ENCODE data around the gene SLC7A9. TPM values are rescaled to one million over a fixed set of nuclear protein-coding genes. Genes with fewer than 3 reads are reported as not detected.

SLC7A9 gene
- total RNA-seq, 3 donors from 2014 or later: 0.43 to 0.66 TPM; not detected in 1

- no peak for TF ChIP-seq CTCF (IDR thresholded peaks at IDR 0.05)
- Histone ChIP-seq H3K36me3 (ENCODE audit: low read depth) (no peaks in the 10 kb centered on the region), H3K4me1 (ENCODE audit: low read depth) (no peaks in the 10 kb centered on the region), H3K9me3 (no peaks in the 10 kb centered on the region), H3K4me3 (no peak overlapping the region)
- no peak for DNase-seq
- intact Hi-C loops (cut with DNase I, micrococcal nuclease): no loop called here
- no peak for ATAC-seq
These were observed 55.6 kb downstream of the SLC7A9 start for GRCh38 chr19:32813862-32814425.

GRCh38 chr19:32812571-32812970, 57.0 kb downstream of the SLC7A9 start:
- Histone ChIP-seq H3K4me3 (no peak overlapping the region), H3K9me3 (no peaks in the 10 kb centered on the region), H3K4me1 (ENCODE audit: low read depth) (no peaks in the 10 kb centered on the region), H3K36me3 (ENCODE audit: low read depth) (no peaks in the 10 kb centered on the region)
- intact Hi-C loops (cut with DNase I, micrococcal nuclease): no loop called here
- ATAC-seq (no peak), DNase-seq (no peak)
- TF ChIP-seq CTCF (IDR thresholded peaks at IDR 0.05): no peak

- Histone ChIP-seq H3K4me1 (ENCODE audit: low read depth) (no peaks in the 10 kb centered on the region), H3K36me3 (ENCODE audit: low read depth) (no peaks in the 10 kb centered on the region), H3K4me3 (no peak overlapping the region), H3K9me3 (no peaks in the 10 kb centered on the region)
- intact Hi-C loops (cut with DNase I, micrococcal nuclease): no loop called here
- no peak for ATAC-seq
- TF ChIP-seq CTCF (IDR thresholded peaks at IDR 0.05): no peak
- no peak for DNase-seq
These were observed 57.5 kb downstream of the SLC7A9 start for GRCh38 chr19:32812036-32812435.

- DNase-seq: no peak
- Histone ChIP-seq H3K9me3 (no peaks in the 10 kb centered on the region), H3K4me1 (ENCODE audit: low read depth) (no peaks in the 10 kb centered on the region), H3K4me3 (no peak overlapping the region), H3K36me3 (ENCODE audit: low read depth) (no peaks in the 10 kb centered on the region)
- intact Hi-C loops (cut with DNase I, micrococcal nuclease): no loop called here
- no peak for ATAC-seq
- no peak for TF ChIP-seq CTCF (IDR thresholded peaks at IDR 0.05)
These were observed 58.4 kb downstream of the SLC7A9 start for GRCh38 chr19:32811151-32811550.

- H3K4me1 ChIP-seq (ENCODE audit: low read depth): no peaks in the 10 kb centered on the region
- ATAC-seq: no peak
- no peaks in the 10 kb centered on the region for H3K36me3 ChIP-seq (ENCODE audit: low read depth)
- intact Hi-C loops (cut with DNase I, micrococcal nuclease): no loop called here
- H3K9me3 ChIP-seq: no peaks in the 10 kb centered on the region
- TF ChIP-seq CTCF (IDR thresholded peaks at IDR 0.05): no peak
- H3K4me3 ChIP-seq: no peak overlapping the region
- no peak for DNase-seq
These were observed 59.1 kb downstream of the SLC7A9 start for GRCh38 chr19:32810452-32810851.

- Histone ChIP-seq H3K4me3 (no peak overlapping the region), H3K9me3 (no peaks in the 10 kb centered on the region), H3K4me1 (ENCODE audit: low read depth) (no peaks in the 10 kb centered on the region), H3K36me3 (ENCODE audit: low read depth) (no peaks in the 10 kb centered on the region)
- no peak for DNase-seq
- intact Hi-C loops (cut with DNase I, micrococcal nuclease): no loop called here
- no peak for ATAC-seq
- TF ChIP-seq CTCF (IDR thresholded peaks at IDR 0.05): no peak
These were observed 59.8 kb downstream of the SLC7A9 start for GRCh38 chr19:32809754-32810153.
